ENCODE data around the gene C3orf20.

DNA sequence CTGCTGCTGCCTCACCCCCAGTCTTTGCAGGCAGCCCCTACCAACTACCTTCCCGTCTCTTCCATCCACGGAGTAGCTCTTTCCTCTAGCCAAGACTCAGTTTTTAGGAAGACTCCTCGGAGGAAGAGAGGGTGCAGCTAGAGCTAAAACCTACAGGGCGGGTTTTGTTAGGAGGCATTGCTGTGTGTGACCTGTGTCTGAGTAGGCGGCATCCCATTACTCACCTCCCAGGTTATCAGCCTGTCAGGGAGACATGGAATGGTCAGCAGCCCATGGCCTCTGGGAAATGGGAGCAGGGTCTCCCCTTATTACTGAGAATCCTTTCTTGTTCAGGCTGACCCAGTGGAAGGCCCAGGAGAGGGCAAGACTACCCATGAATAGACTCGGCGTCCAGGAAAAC is 100.1 kb downstream of the C3orf20 start:
- TF ChIP-seq POLR2A (IDR thresholded peaks at IDR 0.05): no peak
- TF ChIP-seq, protein P1, sequence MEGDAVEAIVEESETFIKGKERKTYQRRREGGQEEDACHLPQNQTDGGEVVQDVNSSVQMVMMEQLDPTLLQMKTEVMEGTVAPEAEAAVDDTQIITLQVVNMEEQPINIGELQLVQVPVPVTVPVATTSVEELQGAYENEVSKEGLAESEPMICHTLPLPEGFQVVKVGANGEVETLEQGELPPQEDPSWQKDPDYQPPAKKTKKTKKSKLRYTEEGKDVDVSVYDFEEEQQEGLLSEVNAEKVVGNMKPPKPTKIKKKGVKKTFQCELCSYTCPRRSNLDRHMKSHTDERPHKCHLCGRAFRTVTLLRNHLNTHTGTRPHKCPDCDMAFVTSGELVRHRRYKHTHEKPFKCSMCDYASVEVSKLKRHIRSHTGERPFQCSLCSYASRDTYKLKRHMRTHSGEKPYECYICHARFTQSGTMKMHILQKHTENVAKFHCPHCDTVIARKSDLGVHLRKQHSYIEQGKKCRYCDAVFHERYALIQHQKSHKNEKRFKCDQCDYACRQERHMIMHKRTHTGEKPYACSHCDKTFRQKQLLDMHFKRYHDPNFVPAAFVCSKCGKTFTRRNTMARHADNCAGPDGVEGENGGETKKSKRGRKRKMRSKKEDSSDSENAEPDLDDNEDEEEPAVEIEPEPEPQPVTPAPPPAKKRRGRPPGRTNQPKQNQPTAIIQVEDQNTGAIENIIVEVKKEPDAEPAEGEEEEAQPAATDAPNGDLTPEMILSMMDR (IDR thresholded peaks at IDR 0.05): no peak
- TF ChIP-seq POLR2AphosphoS5 (IDR thresholded peaks at IDR 0.05): no peak
